Inferior parietal cortex (tissue), 1 donor: Measurements from ENCODE around the gene TMEM213.

Experiments
- DNase-seq: peaks from one replicate; pipeline ENCODE4 v3.0.0-alpha.2; 2016; ENCODE audit errors: extremely low spot score

The TMEM213 gene

GRCh38 chr7:138842111-138842510 is 44.3 kb downstream of the TMEM213 start:
- no peak for DNase-seq

- DNase-seq = no peak
Measured at GRCh38 chr7:138843632-138844580, 46.1 kb downstream of the TMEM213 start.

- DNase-seq = no peak
Measured at GRCh38 chr7:138845711-138846110, 47.9 kb downstream of the TMEM213 start.

GRCh38 chr7:138848056-138848980 is 50.5 kb downstream of the TMEM213 start:
- no peak for DNase-seq

- no peak for DNase-seq
Measured at GRCh38 chr7:138849701-138850100, 51.9 kb downstream of the TMEM213 start.

GRCh38 chr7:138852469-138852868 is 54.7 kb downstream of the TMEM213 start:
- no peak for DNase-seq

GRCh38 chr7:138853448-138853847 is 55.7 kb downstream of the TMEM213 start:
- DNase-seq = no peak

GRCh38 chr7:138854115-138854645 is 56.4 kb downstream of the TMEM213 start:
- no peak for DNase-seq

- DNase-seq = no peak
Measured at GRCh38 chr7:138857728-138858127, 59.9 kb downstream of the TMEM213 start.

- no peak for DNase-seq
Measured at GRCh38 chr7:138861051-138861450, 63.3 kb downstream of the TMEM213 start.

GRCh38 chr7:138863931-138864330 is 66.1 kb downstream of the TMEM213 start:
- DNase-seq = no peak

GRCh38 chr7:138864667-138865066 is 66.9 kb downstream of the TMEM213 start:
- no peak for DNase-seq

- DNase-seq = no peak
Measured at GRCh38 chr7:138865843-138866242, 68.0 kb downstream of the TMEM213 start.

- no peak for DNase-seq
Measured at GRCh38 chr7:138866353-138866752, 68.6 kb downstream of the TMEM213 start.

- no peak for DNase-seq
Measured at GRCh38 chr7:138867744-138868143, 70.0 kb downstream of the TMEM213 start.

- no peak for DNase-seq
Measured at GRCh38 chr7:138868711-138869110, 70.9 kb downstream of the TMEM213 start.

GRCh38 chr7:138869353-138869752 is 71.6 kb downstream of the TMEM213 start:
- no peak for DNase-seq

- no peak for DNase-seq
Measured at GRCh38 chr7:138871065-138871813, 73.4 kb downstream of the TMEM213 start.

- no peak for DNase-seq
Measured at GRCh38 chr7:138871814-138872090, 74.0 kb downstream of the TMEM213 start.

GRCh38 chr7:138872576-138872975 is 74.8 kb downstream of the TMEM213 start:
- DNase-seq = no peak

GRCh38 chr7:138873220-138873892 is 75.6 kb downstream of the TMEM213 start:
- no peak for DNase-seq
